ENCODE data around the gene TPRX1.

Gene TPRX1

GRCh38 chr19:47848823-47849473 is 44.6 kb upstream of the TPRX1 start (continued):
- TF ChIP-seq, protein P1, sequence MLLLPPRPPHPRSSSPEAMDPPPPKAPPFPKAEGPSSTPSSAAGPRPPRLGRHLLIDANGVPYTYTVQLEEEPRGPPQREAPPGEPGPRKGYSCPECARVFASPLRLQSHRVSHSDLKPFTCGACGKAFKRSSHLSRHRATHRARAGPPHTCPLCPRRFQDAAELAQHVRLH (tag by site-specific recombination; IDR thresholded peaks at IDR 0.05): peak; percentile 68; the same call in 1 of the 2 replicates
- TF ChIP-seq ZBTB8A (tag by site-specific recombination; IDR thresholded peaks at IDR 0.05) (no peak), ZNF513 (tag by site-specific recombination; IDR thresholded peaks at IDR 0.05) (no peak), IKZF3 (tag by site-specific recombination; IDR thresholded peaks at IDR 0.05) (no peak), ZNF776 (tag by site-specific recombination; IDR thresholded peaks at IDR 0.05; ENCODE audit: borderline replicate concordance) (no peak), ZNF302 (tag by site-specific recombination; IDR thresholded peaks at IDR 0.05; ENCODE audit: low read depth) (no peak), ZNF311 (tag by site-specific recombination; IDR thresholded peaks at IDR 0.05; ENCODE audit: borderline replicate concordance) (no peak), ZNF704 (tag by site-specific recombination; IDR thresholded peaks at IDR 0.05) (no peak), WT1 (tag by site-specific recombination; IDR thresholded peaks at IDR 0.05) (0 out of 2 replicates have a peak, but pooled peaks have one; percentile 26), ZNF23 (tag by site-specific recombination; IDR thresholded peaks at IDR 0.05; ENCODE audit: borderline replicate concordance) (no peak)
- TF ChIP-seq, protein P2, sequence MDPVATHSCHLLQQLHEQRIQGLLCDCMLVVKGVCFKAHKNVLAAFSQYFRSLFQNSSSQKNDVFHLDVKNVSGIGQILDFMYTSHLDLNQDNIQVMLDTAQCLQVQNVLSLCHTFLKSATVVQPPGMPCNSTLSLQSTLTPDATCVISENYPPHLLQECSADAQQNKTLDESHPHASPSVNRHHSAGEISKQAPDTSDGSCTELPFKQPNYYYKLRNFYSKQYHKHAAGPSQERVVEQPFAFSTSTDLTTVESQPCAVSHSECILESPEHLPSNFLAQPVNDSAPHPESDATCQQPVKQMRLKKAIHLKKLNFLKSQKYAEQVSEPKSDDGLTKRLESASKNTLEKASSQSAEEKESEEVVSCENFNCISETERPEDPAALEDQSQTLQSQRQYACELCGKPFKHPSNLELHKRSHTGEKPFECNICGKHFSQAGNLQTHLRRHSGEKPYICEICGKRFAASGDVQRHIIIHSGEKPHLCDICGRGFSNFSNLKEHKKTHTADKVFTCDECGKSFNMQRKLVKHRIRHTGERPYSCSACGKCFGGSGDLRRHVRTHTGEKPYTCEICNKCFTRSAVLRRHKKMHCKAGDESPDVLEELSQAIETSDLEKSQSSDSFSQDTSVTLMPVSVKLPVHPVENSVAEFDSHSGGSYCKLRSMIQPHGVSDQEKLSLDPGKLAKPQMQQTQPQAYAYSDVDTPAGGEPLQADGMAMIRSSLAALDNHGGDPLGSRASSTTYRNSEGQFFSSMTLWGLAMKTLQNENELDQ (tag by site-specific recombination; IDR thresholded peaks at IDR 0.05; ENCODE audit: low read depth): no peak
- TF ChIP-seq, protein P3, sequence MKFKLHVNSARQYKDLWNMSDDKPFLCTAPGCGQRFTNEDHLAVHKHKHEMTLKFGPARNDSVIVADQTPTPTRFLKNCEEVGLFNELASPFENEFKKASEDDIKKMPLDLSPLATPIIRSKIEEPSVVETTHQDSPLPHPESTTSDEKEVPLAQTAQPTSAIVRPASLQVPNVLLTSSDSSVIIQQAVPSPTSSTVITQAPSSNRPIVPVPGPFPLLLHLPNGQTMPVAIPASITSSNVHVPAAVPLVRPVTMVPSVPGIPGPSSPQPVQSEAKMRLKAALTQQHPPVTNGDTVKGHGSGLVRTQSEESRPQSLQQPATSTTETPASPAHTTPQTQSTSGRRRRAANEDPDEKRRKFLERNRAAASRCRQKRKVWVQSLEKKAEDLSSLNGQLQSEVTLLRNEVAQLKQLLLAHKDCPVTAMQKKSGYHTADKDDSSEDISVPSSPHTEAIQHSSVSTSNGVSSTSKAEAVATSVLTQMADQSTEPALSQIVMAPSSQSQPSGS (tag by site-specific recombination; IDR thresholded peaks at IDR 0.05; ENCODE audit: low read depth): no peak
- TF ChIP-seq, protein P4, sequence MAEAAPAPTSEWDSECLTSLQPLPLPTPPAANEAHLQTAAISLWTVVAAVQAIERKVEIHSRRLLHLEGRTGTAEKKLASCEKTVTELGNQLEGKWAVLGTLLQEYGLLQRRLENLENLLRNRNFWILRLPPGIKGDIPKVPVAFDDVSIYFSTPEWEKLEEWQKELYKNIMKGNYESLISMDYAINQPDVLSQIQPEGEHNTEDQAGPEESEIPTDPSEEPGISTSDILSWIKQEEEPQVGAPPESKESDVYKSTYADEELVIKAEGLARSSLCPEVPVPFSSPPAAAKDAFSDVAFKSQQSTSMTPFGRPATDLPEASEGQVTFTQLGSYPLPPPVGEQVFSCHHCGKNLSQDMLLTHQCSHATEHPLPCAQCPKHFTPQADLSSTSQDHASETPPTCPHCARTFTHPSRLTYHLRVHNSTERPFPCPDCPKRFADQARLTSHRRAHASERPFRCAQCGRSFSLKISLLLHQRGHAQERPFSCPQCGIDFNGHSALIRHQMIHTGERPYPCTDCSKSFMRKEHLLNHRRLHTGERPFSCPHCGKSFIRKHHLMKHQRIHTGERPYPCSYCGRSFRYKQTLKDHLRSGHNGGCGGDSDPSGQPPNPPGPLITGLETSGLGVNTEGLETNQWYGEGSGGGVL (tag by site-specific recombination; IDR thresholded peaks at IDR 0.05): peak; percentile 55

DNA sequence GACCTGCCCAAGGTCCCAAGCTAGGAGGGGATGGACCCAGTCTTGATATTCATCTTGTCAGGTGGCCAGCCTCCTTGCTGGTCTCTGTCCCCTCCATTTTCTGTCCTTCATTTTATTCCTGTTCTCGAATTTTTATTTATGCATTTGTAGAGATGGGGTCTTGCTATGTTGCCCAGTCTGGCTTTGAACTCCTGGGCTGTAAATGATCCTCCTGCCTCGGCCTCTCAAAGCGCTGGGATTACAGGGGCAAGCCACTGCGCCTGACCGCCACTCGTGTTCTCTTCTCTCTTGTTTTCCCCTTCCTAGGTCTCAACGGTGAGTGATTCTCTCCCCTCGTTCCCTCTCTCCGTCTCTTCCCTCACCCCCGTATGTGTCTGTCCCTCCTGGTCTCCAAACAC is 44.1 kb upstream of the TPRX1 start:
- H3K4me1 ChIP-seq (ENCODE audit: control insufficient read depth, insufficient read depth, low read length): no peaks in the 10 kb centered on the region
- no peak overlapping the region for H3K27ac ChIP-seq (ENCODE audit: extremely low read depth, low read depth, low read length)
- ChIA-PET POLR2A (no interaction called here), CTCF (interaction anchor here (0.5 to 2.9 kb wide), 8 partner anchors 16 to 60 kb away, joined by 3 to 26 read pairs (median 4); no protein-coding TSS in a partner anchor)
- H3K9me3 ChIP-seq (ENCODE audit: control insufficient read depth, insufficient read depth, low read depth, low read length): no peaks in the 10 kb centered on the region
- H3K4me3 ChIP-seq (ENCODE audit: low read depth, low read length): no peak overlapping the region
- TF ChIP-seq KLF10 (tag by site-specific recombination; IDR thresholded peaks at IDR 0.05): no peak
- peak; percentile 96 for TF ChIP-seq ZNF121 (tag by site-specific recombination; IDR thresholded peaks at IDR 0.05)
- no peak for TF ChIP-seq ZNF473 (tag by site-specific recombination; IDR thresholded peaks at IDR 0.05)
- TF ChIP-seq ZNF777 (tag by site-specific recombination; IDR thresholded peaks at IDR 0.05; ENCODE audit: borderline replicate concordance): no peak
- no peak for TF ChIP-seq BCL11B (tag by site-specific recombination; IDR thresholded peaks at IDR 0.05; ENCODE audit: low read depth)
- no peak for TF ChIP-seq ELK4 (IDR thresholded peaks at IDR 0.05; ENCODE audit: borderline replicate concordance, low read depth, low read length)
- TF ChIP-seq ZNF37A (tag by site-specific recombination; IDR thresholded peaks at IDR 0.05): no peak
- no peaks in the 10 kb centered on the region for H3K36me3 ChIP-seq (ENCODE audit: control insufficient read depth in 2 of 2, insufficient read depth in 1 of 2, low read length in 2 of 2)
